ENCODE measurements around the gene TPO. TPM values are rescaled to one million over a fixed set of nuclear protein-coding genes. Genes with fewer than 3 reads are reported as not detected.

Gene TPO
- total RNA-seq, 1 experiment from 2014 or later, result not detected

DNA sequence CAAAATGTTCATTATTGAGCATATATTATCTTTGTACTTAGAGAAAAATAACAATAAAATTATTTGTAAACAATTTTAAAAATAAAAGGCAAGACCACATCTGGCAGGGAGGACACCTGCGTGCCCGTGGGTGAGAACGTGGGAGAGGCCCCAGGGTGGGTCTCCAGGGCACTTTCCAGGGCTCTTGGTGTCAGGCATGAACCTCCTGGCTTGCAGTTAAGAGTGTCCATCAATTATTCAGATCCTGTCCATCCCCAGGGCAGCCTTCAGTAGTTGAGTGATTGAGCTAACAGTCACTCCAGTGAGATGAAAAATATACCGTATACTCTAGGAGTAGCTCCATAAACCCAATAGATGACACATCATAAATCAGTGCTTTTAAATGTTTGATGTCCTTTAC is 49.7 kb downstream of the TPO start:
- ChIA-PET CTCF (interaction anchor here (1.0 to 1.3 kb wide), 2 partner anchors 88 to 354 kb away, joined by 3 read pairs; no protein-coding TSS in a partner anchor), POLR2A (no interaction called here)
- TF ChIP-seq ZNF263 (CRISPR knock-in tag; IDR thresholded peaks at IDR 0.05; ENCODE audit: low read depth) (no peak), TEAD4 (CRISPR knock-in tag; IDR thresholded peaks at IDR 0.05) (no peak), MLX (CRISPR knock-in tag; IDR thresholded peaks at IDR 0.05) (no peak), TEAD1 (CRISPR knock-in tag; IDR thresholded peaks at IDR 0.05) (no peak), CREB1 (CRISPR knock-in tag; IDR thresholded peaks at IDR 0.05) (no peak), MXD4 (CRISPR knock-in tag; IDR thresholded peaks at IDR 0.05; ENCODE audit: borderline replicate concordance) (no peak), STAT6 (CRISPR knock-in tag; conservative IDR thresholded peaks at IDR 0.05; ENCODE audit: low read depth) (no peak), PRRX2 (CRISPR knock-in tag; IDR thresholded peaks at IDR 0.05) (no peak), ZSCAN18 (CRISPR knock-in tag; IDR thresholded peaks at IDR 0.05) (no peak), ZBTB21 (CRISPR knock-in tag; IDR thresholded peaks at IDR 0.05; ENCODE audit: borderline replicate concordance) (no peak), ZNF121 (CRISPR knock-in tag; IDR thresholded peaks at IDR 0.05) (no peak), NFATC4 (CRISPR knock-in tag; IDR thresholded peaks at IDR 0.05) (no peak), FOXJ3 (CRISPR knock-in tag; IDR thresholded peaks at IDR 0.05; ENCODE audit: borderline replicate concordance) (no peak), RELA (CRISPR knock-in tag; IDR thresholded peaks at IDR 0.05; ENCODE audit: borderline replicate concordance) (no peak)
- TF ChIP-seq, protein P1, sequence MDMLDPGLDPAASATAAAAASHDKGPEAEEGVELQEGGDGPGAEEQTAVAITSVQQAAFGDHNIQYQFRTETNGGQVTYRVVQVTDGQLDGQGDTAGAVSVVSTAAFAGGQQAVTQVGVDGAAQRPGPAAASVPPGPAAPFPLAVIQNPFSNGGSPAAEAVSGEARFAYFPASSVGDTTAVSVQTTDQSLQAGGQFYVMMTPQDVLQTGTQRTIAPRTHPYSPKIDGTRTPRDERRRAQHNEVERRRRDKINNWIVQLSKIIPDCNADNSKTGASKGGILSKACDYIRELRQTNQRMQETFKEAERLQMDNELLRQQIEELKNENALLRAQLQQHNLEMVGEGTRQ (CRISPR knock-in tag; IDR thresholded peaks at IDR 0.05), result no peak
- TF ChIP-seq, protein P2, sequence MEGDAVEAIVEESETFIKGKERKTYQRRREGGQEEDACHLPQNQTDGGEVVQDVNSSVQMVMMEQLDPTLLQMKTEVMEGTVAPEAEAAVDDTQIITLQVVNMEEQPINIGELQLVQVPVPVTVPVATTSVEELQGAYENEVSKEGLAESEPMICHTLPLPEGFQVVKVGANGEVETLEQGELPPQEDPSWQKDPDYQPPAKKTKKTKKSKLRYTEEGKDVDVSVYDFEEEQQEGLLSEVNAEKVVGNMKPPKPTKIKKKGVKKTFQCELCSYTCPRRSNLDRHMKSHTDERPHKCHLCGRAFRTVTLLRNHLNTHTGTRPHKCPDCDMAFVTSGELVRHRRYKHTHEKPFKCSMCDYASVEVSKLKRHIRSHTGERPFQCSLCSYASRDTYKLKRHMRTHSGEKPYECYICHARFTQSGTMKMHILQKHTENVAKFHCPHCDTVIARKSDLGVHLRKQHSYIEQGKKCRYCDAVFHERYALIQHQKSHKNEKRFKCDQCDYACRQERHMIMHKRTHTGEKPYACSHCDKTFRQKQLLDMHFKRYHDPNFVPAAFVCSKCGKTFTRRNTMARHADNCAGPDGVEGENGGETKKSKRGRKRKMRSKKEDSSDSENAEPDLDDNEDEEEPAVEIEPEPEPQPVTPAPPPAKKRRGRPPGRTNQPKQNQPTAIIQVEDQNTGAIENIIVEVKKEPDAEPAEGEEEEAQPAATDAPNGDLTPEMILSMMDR (IDR thresholded peaks at IDR 0.05), result no peak
- TF ChIP-seq, protein P3, sequence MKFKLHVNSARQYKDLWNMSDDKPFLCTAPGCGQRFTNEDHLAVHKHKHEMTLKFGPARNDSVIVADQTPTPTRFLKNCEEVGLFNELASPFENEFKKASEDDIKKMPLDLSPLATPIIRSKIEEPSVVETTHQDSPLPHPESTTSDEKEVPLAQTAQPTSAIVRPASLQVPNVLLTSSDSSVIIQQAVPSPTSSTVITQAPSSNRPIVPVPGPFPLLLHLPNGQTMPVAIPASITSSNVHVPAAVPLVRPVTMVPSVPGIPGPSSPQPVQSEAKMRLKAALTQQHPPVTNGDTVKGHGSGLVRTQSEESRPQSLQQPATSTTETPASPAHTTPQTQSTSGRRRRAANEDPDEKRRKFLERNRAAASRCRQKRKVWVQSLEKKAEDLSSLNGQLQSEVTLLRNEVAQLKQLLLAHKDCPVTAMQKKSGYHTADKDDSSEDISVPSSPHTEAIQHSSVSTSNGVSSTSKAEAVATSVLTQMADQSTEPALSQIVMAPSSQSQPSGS (CRISPR knock-in tag; IDR thresholded peaks at IDR 0.05; ENCODE audit: borderline replicate concordance, low read depth), result no peak
- TF ChIP-seq, protein P4, sequence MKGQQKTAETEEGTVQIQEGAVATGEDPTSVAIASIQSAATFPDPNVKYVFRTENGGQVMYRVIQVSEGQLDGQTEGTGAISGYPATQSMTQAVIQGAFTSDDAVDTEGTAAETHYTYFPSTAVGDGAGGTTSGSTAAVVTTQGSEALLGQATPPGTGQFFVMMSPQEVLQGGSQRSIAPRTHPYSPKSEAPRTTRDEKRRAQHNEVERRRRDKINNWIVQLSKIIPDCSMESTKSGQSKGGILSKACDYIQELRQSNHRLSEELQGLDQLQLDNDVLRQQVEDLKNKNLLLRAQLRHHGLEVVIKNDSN (CRISPR knock-in tag; IDR thresholded peaks at IDR 0.05), result no peak
- H3K4me1 Mint-ChIP-seq, result peaks cover 7% of the 10 kb centered on the region
- H3K4me3 Mint-ChIP-seq, result no peak overlapping the region
- ATAC-seq (no peak), DNase-seq (ENCODE audit: low spot score) (no peak)
- peaks cover 18% of the 10 kb centered on the region for H3K36me3 Mint-ChIP-seq
- H3K9me3 Mint-ChIP-seq, result peaks cover 43% of the 10 kb centered on the region
- H3K27ac Mint-ChIP-seq, result no peak overlapping the region
- peaks cover 24% of the 10 kb centered on the region for H3K27me3 Mint-ChIP-seq (ENCODE audit: low read depth)
